Measurements from ENCODE around the gene CREB3L1. TPM values are rescaled to one million over a fixed set of nuclear protein-coding genes. Genes with fewer than 3 reads are reported as not detected.

CREB3L1 gene
- total RNA-seq, 6 donors from 2014 or later: 19.9 to 66.8 (median 38.7) TPM

DNA sequence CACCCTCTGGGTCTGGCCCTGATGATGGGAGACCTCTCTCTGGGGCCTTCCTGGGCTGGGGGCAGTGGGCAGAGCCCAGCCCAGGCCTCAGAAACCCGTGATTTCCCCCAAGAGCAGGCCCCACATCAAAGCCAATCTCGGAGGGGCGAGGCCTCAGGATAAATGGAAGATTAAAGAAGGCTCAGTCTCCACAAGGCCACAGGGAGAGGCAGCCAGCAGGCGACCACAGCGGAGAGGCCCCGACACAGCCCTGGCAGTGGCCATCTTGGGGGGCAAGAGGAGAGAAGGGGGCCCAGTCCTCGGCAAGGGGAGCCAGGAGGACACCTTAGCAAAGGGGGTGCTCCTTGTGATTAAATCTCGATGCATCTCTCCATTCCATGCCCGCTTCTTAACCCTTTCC is 12.5 kb upstream of the CREB3L1 start:
- Histone ChIP-seq H3K9me3 (no peaks in the 10 kb centered on the region), H3K4me1 (no peaks in the 10 kb centered on the region), H3K27me3 (no peaks in the 10 kb centered on the region), H3K27ac (no peak overlapping the region), H3K4me3 (no peak overlapping the region), H3K36me3 (no peaks in the 10 kb centered on the region)
- TF ChIP-seq POLR2AphosphoS5 (IDR thresholded peaks at IDR 0.05) (no peak), POLR2A (IDR thresholded peaks at IDR 0.05) (no peak), EP300 (IDR thresholded peaks at IDR 0.05) (no peak)
- TF ChIP-seq, protein P1, sequence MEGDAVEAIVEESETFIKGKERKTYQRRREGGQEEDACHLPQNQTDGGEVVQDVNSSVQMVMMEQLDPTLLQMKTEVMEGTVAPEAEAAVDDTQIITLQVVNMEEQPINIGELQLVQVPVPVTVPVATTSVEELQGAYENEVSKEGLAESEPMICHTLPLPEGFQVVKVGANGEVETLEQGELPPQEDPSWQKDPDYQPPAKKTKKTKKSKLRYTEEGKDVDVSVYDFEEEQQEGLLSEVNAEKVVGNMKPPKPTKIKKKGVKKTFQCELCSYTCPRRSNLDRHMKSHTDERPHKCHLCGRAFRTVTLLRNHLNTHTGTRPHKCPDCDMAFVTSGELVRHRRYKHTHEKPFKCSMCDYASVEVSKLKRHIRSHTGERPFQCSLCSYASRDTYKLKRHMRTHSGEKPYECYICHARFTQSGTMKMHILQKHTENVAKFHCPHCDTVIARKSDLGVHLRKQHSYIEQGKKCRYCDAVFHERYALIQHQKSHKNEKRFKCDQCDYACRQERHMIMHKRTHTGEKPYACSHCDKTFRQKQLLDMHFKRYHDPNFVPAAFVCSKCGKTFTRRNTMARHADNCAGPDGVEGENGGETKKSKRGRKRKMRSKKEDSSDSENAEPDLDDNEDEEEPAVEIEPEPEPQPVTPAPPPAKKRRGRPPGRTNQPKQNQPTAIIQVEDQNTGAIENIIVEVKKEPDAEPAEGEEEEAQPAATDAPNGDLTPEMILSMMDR (IDR thresholded peaks at IDR 0.05): no peak
- no peak for DNase-seq
- WGBS, 2 donors: 71 to 75% methylated on average over 9 of the region's 9 CpGs
- no peak for ATAC-seq (ENCODE audit: low FRiP score in 2 of 2)

DNA sequence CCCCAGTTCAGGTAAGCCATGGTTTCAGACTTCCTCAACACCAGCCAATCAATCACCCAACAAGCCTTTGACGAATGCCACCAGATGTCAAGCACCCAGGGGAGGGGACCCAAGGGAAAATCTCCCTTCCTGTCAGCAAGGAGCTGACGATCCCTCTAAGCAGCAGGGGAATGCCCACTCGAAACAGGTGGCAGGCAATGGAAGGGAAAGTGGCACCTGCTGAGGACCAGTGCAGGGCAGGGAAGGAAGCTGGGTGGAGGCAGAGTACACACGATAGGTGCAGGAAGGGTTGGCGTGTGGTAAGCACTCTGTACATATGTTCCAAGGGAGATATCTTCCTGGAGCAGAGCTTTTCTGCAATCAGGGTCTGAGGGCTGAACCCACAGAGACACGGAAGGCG is 11.7 kb upstream of the CREB3L1 start:
- DNase-seq (no peak), ATAC-seq (ENCODE audit: low FRiP score in 2 of 2) (no peak)
- Histone ChIP-seq H3K4me1 (no peaks in the 10 kb centered on the region), H3K4me3 (no peak overlapping the region), H3K27me3 (no peaks in the 10 kb centered on the region), H3K27ac (no peak overlapping the region), H3K36me3 (no peaks in the 10 kb centered on the region), H3K9me3 (no peaks in the 10 kb centered on the region)
- TF ChIP-seq, protein P1 (IDR thresholded peaks at IDR 0.05): no peak
- TF ChIP-seq POLR2AphosphoS5 (IDR thresholded peaks at IDR 0.05): no peak
- TF ChIP-seq POLR2A (IDR thresholded peaks at IDR 0.05): no peak
- TF ChIP-seq EP300 (IDR thresholded peaks at IDR 0.05): no peak
- 74 to 82% methylated on average over 7 of the region's 7 CpGs for WGBS, 2 donors

DNA sequence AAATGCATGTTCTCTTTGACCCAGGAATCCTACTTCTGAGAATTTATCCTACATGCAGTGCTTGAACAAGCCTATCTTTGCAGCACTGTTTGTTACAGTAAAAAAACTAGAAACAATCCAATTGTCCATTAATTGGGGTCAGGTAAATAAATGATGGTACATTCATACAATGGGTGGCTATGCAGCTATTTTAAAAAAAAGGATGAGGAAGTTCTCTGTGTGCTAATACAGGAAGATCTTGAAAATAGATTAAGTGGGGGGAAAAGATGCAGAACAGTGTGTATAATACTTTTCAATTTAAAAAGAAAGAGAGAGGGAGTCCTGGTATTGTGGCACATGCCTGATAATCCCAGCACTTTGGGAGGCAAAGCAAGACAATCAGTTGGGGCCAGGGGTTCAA is 9.5 kb upstream of the CREB3L1 start:
- Histone ChIP-seq H3K9me3 (no peaks in the 10 kb centered on the region), H3K36me3 (no peaks in the 10 kb centered on the region), H3K27me3 (no peaks in the 10 kb centered on the region), H3K27ac (no peak overlapping the region), H3K4me3 (no peak overlapping the region), H3K4me1 (peaks cover 0 to 10% (median 7%) of the 10 kb centered on the region in 4 donors)
- TF ChIP-seq EP300 (IDR thresholded peaks at IDR 0.05) (no peak), POLR2AphosphoS5 (IDR thresholded peaks at IDR 0.05) (no peak), POLR2A (IDR thresholded peaks at IDR 0.05) (no peak)
- TF ChIP-seq, protein P1 (IDR thresholded peaks at IDR 0.05): no peak
- ATAC-seq (ENCODE audit: low FRiP score in 2 of 2): no peak
- no peak for DNase-seq

DNA sequence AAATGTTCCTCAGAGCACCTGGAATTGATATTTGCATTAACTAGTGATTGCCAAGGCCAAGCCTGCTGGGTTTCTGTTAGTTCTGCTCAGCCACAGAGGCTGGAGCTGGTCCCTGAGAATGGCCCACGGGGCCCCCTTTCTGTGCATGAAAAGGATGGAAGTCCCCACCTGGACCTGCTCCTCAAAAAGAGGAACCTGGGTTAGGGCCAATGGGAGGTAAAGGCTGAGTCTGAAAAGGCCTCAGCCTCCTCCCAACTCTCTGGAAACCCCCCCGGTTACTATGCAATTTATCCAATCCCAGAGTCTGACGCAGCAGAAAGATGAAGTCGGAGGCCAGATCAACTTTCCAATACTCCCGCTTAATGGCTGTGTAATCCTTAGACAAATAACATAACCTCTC is 6.8 kb upstream of the CREB3L1 start:
- Histone ChIP-seq H3K27me3 (no peaks in the 10 kb centered on the region), H3K9me3 (no peaks in the 10 kb centered on the region), H3K4me1 (peaks cover 12 to 37% (median 25%) of the 10 kb centered on the region in 4 donors), H3K4me3 (no peak overlapping the region), H3K27ac (no peak overlapping the region), H3K36me3 (no peaks in the 10 kb centered on the region)
- DNase-seq (no peak), ATAC-seq (ENCODE audit: low FRiP score in 2 of 2) (no peak)
- 72 to 84% methylated on average over 5 of the region's 5 CpGs for WGBS, 2 donors
- TF ChIP-seq, protein P1 (IDR thresholded peaks at IDR 0.05): no peak
- TF ChIP-seq EP300 (IDR thresholded peaks at IDR 0.05): no peak
- no peak for TF ChIP-seq POLR2A (IDR thresholded peaks at IDR 0.05)
- TF ChIP-seq POLR2AphosphoS5 (IDR thresholded peaks at IDR 0.05): no peak

DNA sequence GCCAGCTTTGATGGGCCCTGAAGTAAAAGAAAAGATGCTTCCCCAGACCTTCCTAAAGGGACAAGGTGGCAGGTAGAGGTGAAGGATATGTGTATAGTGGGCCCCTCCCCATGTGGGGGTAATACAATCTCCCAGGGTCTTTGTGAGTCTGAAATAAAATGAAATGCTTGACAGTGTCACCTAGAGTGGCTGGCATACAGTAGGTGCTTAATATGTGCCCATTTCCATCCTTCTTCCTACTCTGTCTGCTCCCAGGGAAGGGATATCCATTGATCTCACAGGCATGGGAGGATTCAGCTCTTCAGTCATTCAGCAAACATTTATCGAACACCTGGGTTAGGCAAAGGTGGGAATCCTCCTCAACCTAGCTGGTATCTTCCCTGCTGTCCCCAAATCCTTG is 6.1 kb upstream of the CREB3L1 start:
- Histone ChIP-seq H3K27me3 (no peaks in the 10 kb centered on the region), H3K4me1 (peaks cover 14 to 40% (median 30%) of the 10 kb centered on the region in 4 donors), H3K9me3 (no peaks in the 10 kb centered on the region), H3K4me3 (no peak overlapping the region), H3K36me3 (no peaks in the 10 kb centered on the region), H3K27ac (peak overlapping the region in 2 of 4 donors; percentile 84 to 90)
- DNase-seq (no peak), ATAC-seq (ENCODE audit: low FRiP score in 2 of 2) (no peak)
- TF ChIP-seq EP300 (IDR thresholded peaks at IDR 0.05) (no peak), POLR2AphosphoS5 (IDR thresholded peaks at IDR 0.05) (no peak), POLR2A (IDR thresholded peaks at IDR 0.05) (no peak)
- TF ChIP-seq, protein P1 (IDR thresholded peaks at IDR 0.05): no peak
- 90 to 100% methylated on average over 1 of the region's 1 CpG for WGBS, 2 donors

Measured in upper lobe of left lung (tissue), 6 donors.